ENCODE measurements around the gene MEF2D.

- TF ChIP-seq EZH2 (IDR thresholded peaks at IDR 0.05; ENCODE audit: low read length): no peak
- TF ChIP-seq CTCF (optimal IDR thresholded peaks at IDR 0.05 in 1 of 3, IDR thresholded peaks at IDR 0.05 in 1 of 3, conservative IDR thresholded peaks at IDR 0.05 in 1 of 3; ENCODE audit: extremely low read depth in 1 of 3, insufficient read depth in 2 of 3, low read length in 3 of 3): no peak
Observed at GRCh38 chr1:156500543-156500792, at the start of gene MEF2D.

All from keratinocyte (primary cell).